GM12891 (cell line): Measurements from ENCODE around the gene PEDS1.

Experiments
- DNase-seq: peaks from one replicate; pipeline ENCODE4 v3.0.0; 2011; ENCODE audit warnings: low spot score; ENCODE audit not compliant: insufficient read length
- FAIRE-seq: peaks from 2 replicates; lab custom pipeline; 2011; peaks lifted over from hg19 to GRCh38; lab: Jason Lieb, UNC
- PAX5 ChIP-seq: IDR thresholded peaks from 2 replicates; pipeline ENCODE4 v1.6.1; 2011; ENCODE audit warnings: low read length, moderate library complexity, mild to moderate bottlenecking; ENCODE audit not compliant: insufficient read depth, severe bottlenecking
- POLR2A ChIP-seq: IDR thresholded peaks from 2 replicates; pipeline ENCODE4 v1.6.1; 2011; ENCODE audit warnings: low read depth, low read length, control low read depth
- POLR2AphosphoS5 ChIP-seq: IDR thresholded peaks from 2 replicates; pipeline ENCODE4 v1.6.1; 2011; ENCODE audit warnings: low read depth, low read length, control low read depth
- POU2F2 ChIP-seq: IDR thresholded peaks from 2 replicates; pipeline ENCODE4 v1.6.1; 2011; ENCODE audit warnings: low read depth, mild to moderate bottlenecking, control low read depth, low read length, moderate library complexity
- SPI1 ChIP-seq: IDR thresholded peaks from 2 replicates; pipeline ENCODE4 v1.6.1; 2011; ENCODE audit warnings: low read depth, low read length, control low read depth
- TAF1 ChIP-seq: IDR thresholded peaks from 2 replicates; pipeline ENCODE4 v1.6.1; 2011; ENCODE audit warnings: low read depth, low read length, control low read depth

Gene PEDS1

GRCh38 chr20:50115591-50116367 lies 37.7 kb downstream of the PEDS1 start:
- FAIRE-seq = peak; percentile 94
- DNase-seq = peak; percentile 73
- TF ChIP-seq SPI1 = no peak
- no peak for TF ChIP-seq PAX5
- peak; percentile 55; the same call in 1 of the 2 replicates for TF ChIP-seq POLR2A
- 0 out of 2 replicates have a peak, but pooled peaks have one; percentile 29 for TF ChIP-seq POU2F2
- 0 out of 2 replicates have a peak, but pooled peaks have one; percentile 37 for TF ChIP-seq POLR2AphosphoS5
- 0 out of 2 replicates have a peak, but pooled peaks have one; percentile 24 for TF ChIP-seq TAF1

GRCh38 chr20:50115041-50115512 lies 38.4 kb downstream of the PEDS1 start:
- DNase-seq = no peak
- no peak for FAIRE-seq
- TF ChIP-seq PAX5 (no peak), POLR2AphosphoS5 (no peak), TAF1 (no peak), SPI1 (no peak), POLR2A (no peak), POU2F2 (no peak)

DNA sequence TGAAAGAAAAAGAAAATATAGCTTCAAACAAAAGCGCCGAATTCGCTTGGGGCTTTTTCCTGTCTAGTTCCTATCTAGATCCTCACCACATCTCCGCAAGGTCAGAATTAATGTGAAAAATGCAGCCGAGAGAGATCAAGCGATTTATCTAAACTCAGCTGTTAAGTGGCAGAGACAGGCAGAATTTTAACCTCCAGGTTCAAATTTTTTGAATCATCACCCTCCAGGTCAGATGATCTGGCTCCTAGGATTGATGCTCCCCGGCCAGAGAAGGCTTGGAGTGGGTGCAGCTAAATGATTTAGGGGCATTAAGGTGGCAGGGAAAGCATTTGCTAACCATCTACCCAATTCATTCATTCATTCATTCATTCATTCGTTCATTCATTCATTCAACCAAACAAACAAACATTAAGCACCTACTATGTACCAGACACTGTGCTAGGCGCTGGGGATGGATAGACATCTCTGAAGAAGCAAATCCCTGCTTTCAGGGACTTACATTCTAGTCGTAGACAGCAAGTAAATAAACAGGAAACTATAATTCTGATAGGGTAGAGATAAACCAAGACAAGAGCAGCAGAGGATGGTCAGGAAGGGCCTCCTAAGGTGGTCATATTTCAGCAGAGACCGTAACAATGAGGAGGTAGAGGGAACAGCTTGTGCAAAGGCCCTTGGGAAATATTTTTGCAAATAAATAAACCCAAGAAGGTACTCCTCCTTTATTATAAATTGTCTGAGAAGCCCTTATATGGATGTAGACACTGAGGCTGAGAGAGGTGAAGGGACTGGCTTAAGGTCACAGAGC lies 39.9 kb downstream of the PEDS1 start:
- TF ChIP-seq POLR2A (no peak), SPI1 (no peak), POLR2AphosphoS5 (no peak), TAF1 (no peak), POU2F2 (no peak), PAX5 (no peak)
- FAIRE-seq = no peak
- no peak for DNase-seq

DNA sequence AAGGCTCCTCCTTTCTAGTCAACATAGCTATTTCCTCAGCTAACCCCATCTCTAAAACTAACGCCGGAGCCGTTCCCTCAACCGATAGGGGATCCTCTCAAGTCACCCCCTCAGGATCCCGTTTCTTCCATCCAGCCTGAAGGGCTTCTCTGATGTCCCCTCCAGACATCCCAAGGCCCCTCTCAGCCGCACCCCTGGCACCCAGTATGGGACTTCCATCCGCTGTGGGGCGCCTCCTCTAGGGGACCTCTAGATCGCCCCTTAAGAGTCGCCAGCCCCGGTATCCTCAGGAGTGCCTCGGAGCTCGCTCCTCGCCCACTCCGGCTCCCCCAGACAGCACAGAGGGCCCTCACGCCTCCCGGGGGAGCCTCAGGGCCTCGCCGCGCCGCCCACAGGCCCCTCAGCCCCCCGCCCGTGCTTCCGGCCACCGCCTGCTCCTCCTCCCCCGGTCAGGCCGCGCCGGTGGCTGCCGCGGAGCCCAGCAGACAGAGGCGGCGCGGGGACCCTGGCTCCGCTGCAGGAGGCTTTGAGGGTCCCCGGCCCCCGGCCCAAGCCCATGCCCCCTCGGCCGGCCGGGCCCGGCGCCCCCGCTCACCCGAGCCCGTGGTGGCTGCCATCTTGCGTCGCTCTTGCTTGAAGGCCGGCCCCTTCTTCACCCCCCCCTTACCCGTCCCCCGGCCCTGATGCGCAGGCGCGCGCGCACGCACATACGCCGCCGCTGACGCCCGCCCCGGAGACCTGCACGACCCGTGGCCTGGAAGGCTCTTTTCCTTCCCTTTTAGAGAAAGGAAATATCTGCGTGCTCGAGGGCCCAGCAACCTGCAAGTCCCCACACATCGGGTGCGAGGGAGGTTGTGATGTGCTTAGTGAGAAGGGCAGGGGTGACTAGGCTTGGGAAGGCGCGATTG lies 40.8 kb downstream of the PEDS1 start, which contains the start of gene UBE2V1:
TSS of gene UBE2V1 (minus strand) at position 639 of the 908 bp plus-strand sequence. CDS start at position 617, 22 bp downstream.
- TF ChIP-seq POLR2AphosphoS5 (peak; percentile 65; the same call in 1 of the 2 replicates), TAF1 (peak; percentile 66; the same call in 1 of the 2 replicates), SPI1 (no peak), POU2F2 (peak; percentile 35; the same call in 1 of the 2 replicates), POLR2A (peak; percentile 85)
- peak; percentile 74 for FAIRE-seq
- DNase-seq = peak; percentile 82

DNA sequence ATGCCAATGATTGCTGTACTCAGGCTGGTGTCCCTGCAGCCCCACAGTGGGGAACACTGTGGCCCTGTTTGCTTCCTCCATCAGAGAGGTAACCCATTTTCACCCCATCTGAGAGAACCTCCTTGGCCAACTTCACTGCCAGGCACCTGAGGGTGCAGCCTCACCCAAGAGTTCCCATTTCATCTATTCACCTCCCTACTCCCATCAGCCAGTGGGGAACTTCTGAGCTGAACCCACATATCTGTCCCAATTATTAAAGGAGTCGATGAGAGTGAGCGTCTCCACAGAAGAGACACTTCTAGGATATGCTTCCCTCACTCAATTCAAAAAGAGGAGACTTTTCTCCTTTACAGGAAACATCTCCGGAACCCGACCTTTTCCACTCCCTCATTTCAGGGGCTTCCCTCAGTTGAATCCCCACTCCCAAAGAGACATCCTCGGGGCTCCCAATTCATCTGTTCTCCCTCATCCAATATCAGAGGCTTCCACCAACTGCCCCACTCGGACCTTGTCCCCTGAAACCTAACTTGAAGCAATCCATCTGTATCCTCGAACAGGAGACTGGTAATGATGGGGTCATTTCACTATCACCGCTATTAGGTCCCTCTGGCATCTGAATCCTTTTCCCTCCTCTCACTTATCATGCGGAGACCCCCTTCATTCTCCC lies 41.6 kb downstream of the PEDS1 start:
- FAIRE-seq (no peak), DNase-seq (no peak)
- TF ChIP-seq POLR2AphosphoS5 (no peak), POU2F2 (no peak), POLR2A (no peak), SPI1 (no peak), TAF1 (no peak), PAX5 (no peak)

GRCh38 chr20:50111120-50111828 lies 42.2 kb downstream of the PEDS1 start:
- FAIRE-seq = no peak
- DNase-seq = no peak
- TF ChIP-seq TAF1 (no peak), PAX5 (no peak), POLR2AphosphoS5 (no peak), POU2F2 (no peak), SPI1 (no peak), POLR2A (no peak)

DNA sequence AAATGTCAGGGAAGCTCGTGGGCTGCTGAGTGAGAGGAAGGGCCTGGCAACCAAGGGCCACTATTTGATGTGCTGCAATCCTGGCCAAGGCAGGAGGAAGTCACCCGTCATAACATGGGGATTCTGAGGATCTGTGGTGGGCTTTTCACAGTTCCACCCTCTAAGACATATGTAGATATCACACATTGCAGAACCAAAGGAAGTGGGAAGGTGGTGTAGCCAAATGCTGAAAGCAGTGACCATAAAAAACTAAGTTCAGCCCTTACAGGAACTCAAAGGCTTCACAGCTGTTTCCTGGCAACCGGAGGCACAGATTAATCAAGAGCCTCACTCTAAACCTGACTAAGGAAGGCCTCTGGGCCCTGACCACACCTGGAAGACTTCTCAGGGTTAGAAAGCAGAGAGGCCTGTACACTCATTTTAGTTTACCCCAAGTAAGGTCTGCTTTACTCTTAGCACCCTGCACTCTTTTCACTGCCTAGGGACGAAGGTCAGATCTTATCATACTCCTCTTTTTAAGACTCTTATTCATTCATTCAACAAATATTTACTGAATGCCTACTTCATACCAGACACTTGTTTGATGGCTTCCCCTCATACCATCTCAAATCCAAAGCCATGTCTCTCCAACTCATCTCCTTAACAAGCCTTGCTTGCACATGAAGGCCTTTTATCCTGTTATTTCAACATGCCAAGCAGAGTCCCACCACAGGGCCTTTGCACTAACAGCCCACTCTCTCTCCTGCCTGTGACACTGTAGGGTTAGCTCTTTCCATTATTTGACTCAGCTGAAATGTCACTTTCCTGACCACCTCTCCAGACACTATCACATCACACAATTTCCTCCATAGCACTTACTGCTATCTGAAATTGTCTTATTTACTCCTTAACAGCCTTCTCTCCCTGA lies 43.1 kb downstream of the PEDS1 start:
- no peak for TF ChIP-seq PAX5
- TF ChIP-seq SPI1 = peak; percentile 49
- TF ChIP-seq POLR2A = no peak
- TF ChIP-seq POLR2AphosphoS5 = no peak
- TF ChIP-seq POU2F2 = no peak
- TF ChIP-seq TAF1 = no peak
- DNase-seq (no peak), FAIRE-seq (no peak)
